HFFc6 (cell line): ENCODE results near the gene ITGA2B. TPM values are rescaled to one million over a fixed set of nuclear protein-coding genes. Genes with fewer than 3 reads are reported as not detected.

Experiments used
- DNase-seq: peaks from one replicate; pipeline ENCODE4 v3.0.0-alpha.2; 2018
- H3K27ac Mint-ChIP-seq: 2 replicates; pipeline ENCODE4 v1.8.0; 2020; ENCODE audit warnings: mild to moderate bottlenecking, mixed read lengths
- H3K27me3 Mint-ChIP-seq: 2 replicates; pipeline ENCODE4 v1.8.0; 2021; ENCODE audit warnings: mild to moderate bottlenecking, moderate library complexity, mixed read lengths; ENCODE audit not compliant: insufficient read depth
- H3K36me3 Mint-ChIP-seq: 2 replicates; pipeline ENCODE4 v1.8.0; 2021; ENCODE audit warnings: low read depth, mixed read lengths
- H3K4me1 Mint-ChIP-seq: 2 replicates; pipeline ENCODE4 v1.8.0; 2020; ENCODE audit warnings: low read depth, mixed read lengths
- H3K4me3 Mint-ChIP-seq: 2 replicates; pipeline ENCODE4 v1.8.0; 2020; ENCODE audit warnings: mild to moderate bottlenecking, moderate library complexity, mixed read lengths
- H3K9me3 Mint-ChIP-seq: 2 replicates; pipeline ENCODE4 v1.8.0; 2020; ENCODE audit warnings: mild to moderate bottlenecking, mixed read lengths
- CTCF ChIP-seq: fragments of 200-600 bp; sonication (generic); IDR thresholded peaks from 2 replicates; pipeline ENCODE4 v1.5.0; 2021; ENCODE audit warnings: antibody characterized with exemption, mild to moderate bottlenecking
- total RNA-seq, 6 experiments: library from RNA; stranded (reverse); fragmentation: NEBNext Ultra II Directional; extraction: Animal tissue kit (Norgen Biotek cat#: 25700); gene quantifications; 2 replicates in 1 of 6; 3 replicates in 5 of 6; pipeline ENCODE4 v1.2.3, GENCODE V29; 2021

ITGA2B gene
- total RNA-seq, 6 experiments from 2014 or later, result 0.18 to 0.19 TPM; not detected in 4

- no peak for DNase-seq
- Mint-ChIP-seq H3K9me3 (no peaks in the 10 kb centered on the region), H3K4me3 (no peak overlapping the region), H3K27me3 (no peaks in the 10 kb centered on the region; the same call in 1 of the 2 replicates), H3K4me1 (no peaks in the 10 kb centered on the region), H3K27ac (no peak overlapping the region), H3K36me3 (peaks cover 19% of the 10 kb centered on the region)
- TF ChIP-seq CTCF, result no peak
Observed at GRCh38 chr17:44424828-44425461, 35.5 kb upstream of the ITGA2B start.

GRCh38 chr17:44417553-44417952, 28.1 kb upstream of the ITGA2B start:
- TF ChIP-seq CTCF, result no peak
- Mint-ChIP-seq H3K27ac (peak overlapping the region; percentile 44), H3K4me1 (peaks cover 11% of the 10 kb centered on the region), H3K4me3 (no peak overlapping the region), H3K27me3 (no peaks in the 10 kb centered on the region), H3K9me3 (no peaks in the 10 kb centered on the region), H3K36me3 (peaks cover 14% of the 10 kb centered on the region)
- peak; percentile 67 for DNase-seq

DNA sequence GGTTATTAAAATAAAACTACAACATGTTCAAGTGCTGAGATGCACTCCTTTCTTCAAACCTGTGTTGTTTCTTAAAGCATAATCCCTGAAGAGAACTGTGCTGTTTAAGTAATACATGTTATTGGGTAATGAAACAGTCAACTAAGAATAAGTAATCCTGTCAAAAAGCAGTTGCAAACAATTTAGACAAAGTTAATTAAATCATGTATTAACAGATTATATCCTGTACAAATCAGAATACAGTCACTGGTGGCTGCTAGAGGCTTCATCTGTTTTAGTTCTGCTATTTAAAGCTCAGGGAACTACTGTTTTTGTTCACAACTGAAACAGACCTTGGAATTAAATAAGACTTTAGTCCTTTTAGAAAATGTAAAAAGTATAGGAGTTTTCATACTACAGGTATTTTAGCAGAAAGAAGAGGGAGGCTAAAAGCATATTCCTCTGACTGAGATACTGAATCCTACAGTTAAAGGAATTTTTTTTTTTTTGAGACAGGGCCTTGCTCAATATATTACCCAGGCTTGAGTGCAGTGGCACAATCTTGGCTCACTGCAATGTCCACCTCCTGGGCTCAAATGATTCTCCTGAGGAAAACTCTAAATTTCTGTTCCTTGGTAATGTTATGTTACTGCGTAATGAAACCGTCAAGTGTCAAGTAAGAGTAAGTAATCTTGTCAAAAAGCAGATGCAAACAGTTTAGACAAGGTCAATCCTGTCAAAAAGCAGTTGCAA, 27.3 kb upstream of the ITGA2B start:
- TF ChIP-seq CTCF, result no peak
- no peak overlapping the region for H3K27ac Mint-ChIP-seq
- H3K27me3 Mint-ChIP-seq, result no peaks in the 10 kb centered on the region
- no peak overlapping the region for H3K4me3 Mint-ChIP-seq
- DNase-seq, result no peak
- H3K4me1 Mint-ChIP-seq, result peaks cover 11% of the 10 kb centered on the region
- peaks cover 14% of the 10 kb centered on the region for H3K36me3 Mint-ChIP-seq
- no peaks in the 10 kb centered on the region for H3K9me3 Mint-ChIP-seq

- peaks cover 11% of the 10 kb centered on the region for H3K4me1 Mint-ChIP-seq
Observed at GRCh38 chr17:44414394-44415155, 25.1 kb upstream of the ITGA2B start.

More at GRCh38 chr17:44414394-44415155, 25.1 kb upstream of the ITGA2B start:
- Mint-ChIP-seq H3K9me3 (no peaks in the 10 kb centered on the region), H3K27ac (no peak overlapping the region), H3K36me3 (peaks cover 13% of the 10 kb centered on the region), H3K4me3 (no peak overlapping the region), H3K27me3 (no peaks in the 10 kb centered on the region)
- no peak for DNase-seq
- TF ChIP-seq CTCF, result no peak
